ENCODE results near the gene TMEM106B.

GRCh38 chr7:12196386-12196785, 14.7 kb upstream of the TMEM106B start:
- TF ChIP-seq CTCF (conservative IDR thresholded peaks at IDR 0.05) (no peak), ZFX (IDR thresholded peaks at IDR 0.05) (no peak)

All from C4-2B (cell line).